Myocyte (in vitro differentiated cells): Measurements from ENCODE around the gene ZNF433. TPM values are rescaled to one million over a fixed set of nuclear protein-coding genes. Genes with fewer than 3 reads are reported as not detected.
"Not testable (repeated sequence)": the region's sequence is repeated elsewhere in the genome, so short reads cannot be mapped to it uniquely, and the experiment has no call there.

ENCODE experiments used
- DNase-seq: peaks from one replicate; pipeline ENCODE4 v3.0.0-alpha.2; 2012; ENCODE audit warnings: low read depth
- total RNA-seq: library from RNA; depleted of rRNA; stranded (reverse); fragments of >200 nt; gene quantifications from 2 replicates; pipeline ENCODE4 v1.2.3, GENCODE V29; 2014

ZNF433 gene
- total RNA-seq, 1 donor from 2014 or later, result 10.5 TPM

- not testable (repeated sequence) for DNase-seq
Measured at GRCh38 chr19:11991921-11992320, 43.6 kb downstream of the ZNF433 start.

GRCh38 chr19:11989112-11989456 is 46.4 kb downstream of the ZNF433 start:
- DNase-seq, result no peak

GRCh38 chr19:11987405-11988281 is 47.8 kb downstream of the ZNF433 start:
- peak; percentile 96 for DNase-seq

- DNase-seq, result no peak
Measured at GRCh38 chr19:11986754-11987153, 48.7 kb downstream of the ZNF433 start.

- no peak for DNase-seq
Measured at GRCh38 chr19:11984986-11985385, 50.5 kb downstream of the ZNF433 start.

GRCh38 chr19:11982526-11982925 is 53.0 kb downstream of the ZNF433 start:
- DNase-seq, result no peak

- no peak for DNase-seq
Measured at GRCh38 chr19:11979527-11979926, 56.0 kb downstream of the ZNF433 start.

GRCh38 chr19:11978492-11979100 is 56.9 kb downstream of the ZNF433 start:
- DNase-seq, result no peak

GRCh38 chr19:11973019-11973810 is 62.3 kb downstream of the ZNF433 start:
- DNase-seq, result no peak

GRCh38 chr19:11971041-11971440 is 64.4 kb downstream of the ZNF433 start:
- DNase-seq, result no peak

- DNase-seq, result no peak
Measured at GRCh38 chr19:11970174-11970573, 65.3 kb downstream of the ZNF433 start.

- peak; percentile 86 for DNase-seq
Measured at GRCh38 chr19:11964858-11965645, 70.4 kb downstream of the ZNF433 start, which contains the start of gene ZNF763. Gene ZNF763 (plus strand): TSS chr19:11965040. CDS start chr19:11965209, 169 bp downstream.

Other genes starting within 250 kb of the ZNF433 start
- gene ZNF491, start 237.2 kb downstream of the ZNF433 start, total RNA-seq, result 2.3 and 2.4 TPM in 2 replicates
- 6.5 and 6.9 TPM in 2 replicates for gene ZNF440, start 221.4 kb downstream of the ZNF433 start, total RNA-seq
- 0.08 and 0.10 TPM in 2 replicates for gene ZNF439, start 187.0 kb downstream of the ZNF433 start, total RNA-seq
- 6.3 and 8.8 TPM in 2 replicates for gene ZNF69, start 147.9 kb downstream of the ZNF433 start, total RNA-seq
- gene ZNF700, start 110.6 kb downstream of the ZNF433 start, total RNA-seq, result 7.4 and 10.1 TPM in 2 replicates
- gene ZNF763, start 70.6 kb downstream of the ZNF433 start, total RNA-seq, result 0.59 and 1.4 TPM in 2 replicates
- gene ZNF878, start 17.3 kb upstream of the ZNF433 start, total RNA-seq, result 0.31 TPM in 1 of 2 replicates, not detected in the other
- gene ZNF844, start 29.1 kb upstream of the ZNF433 start, total RNA-seq, result 3.1 and 4.0 TPM in 2 replicates
- 2.0 and 3.0 TPM in 2 replicates for gene ZNF20, start 104.7 kb upstream of the ZNF433 start, total RNA-seq
- gene ZNF625, start 121.1 kb upstream of the ZNF433 start, total RNA-seq, result 6.3 and 9.5 TPM in 2 replicates
- 5.1 and 6.9 TPM in 2 replicates for gene ZNF136, start 127.4 kb upstream of the ZNF433 start, total RNA-seq